HepG2 (cell line): ENCODE results near the gene TPCN2. TPM values are rescaled to one million over a fixed set of nuclear protein-coding genes. Genes with fewer than 3 reads are reported as not detected.

ENCODE experiments used
- ATAC-seq: fragments of 200-7000 bp; cut with Tn5 transposase; 3 replicates; pipeline ENCODE4 v1.9.1; 2020; ENCODE audit warnings: mild to moderate bottlenecking, moderate library complexity
- BruUV-seq: library from RNA; stranded (reverse); fragments of 400-500 nt; replicated peaks from 2 replicates; lab custom pipeline; 2021; lab: Mats Ljungman, UMichigan
- CTCF ChIA-PET: fragments of 300-600 bp; formaldehyde crosslinking; extraction: SDS; loops from one replicate; lab custom pipeline; 2021; ENCODE audit warnings: low total read pairs, inconsistent platforms, low intra/inter-chr PET ratio; lab: Yijun Ruan, JAX
- POLR2A ChIA-PET: fragments of 350-600 bp; sonication (Branson Sonifier 250); formaldehyde crosslinking; loops from one replicate; lab custom pipeline; 2020; ENCODE audit warnings: antibody characterized with exemption, inconsistent platforms; lab: Yijun Ruan, JAX
- DNase-seq: peaks from one replicate; pipeline ENCODE4 v3.0.0-alpha.2; 2015; ENCODE audit warnings: low spot score
- FAIRE-seq: peaks from 3 replicates; lab custom pipeline; 2011; peaks lifted over from hg19 to GRCh38; lab: Jason Lieb, UNC
- H2AFZ ChIP-seq: one replicate; pipeline ENCODE4 v1.6.1; 2011; ENCODE audit warnings: low read length, inconsistent platforms
- H3K27ac ChIP-seq: fragments of 300-600 bp; 3 replicates; pipeline ENCODE4 v1.8.0; 2011; ENCODE audit warnings: mixed run types, mild to moderate bottlenecking, mixed read lengths, low read length, inconsistent platforms; ENCODE audit not compliant: insufficient read depth; ENCODE audit errors: extremely low read length
- H3K27me3 ChIP-seq, 2 experiments: fragments of 200-600 bp in 1 of 2; 2 replicates in 1 of 2; 3 replicates in 1 of 2; pipeline versions ENCODE4 v1.6.0 to v1.8.0; 2011; ENCODE audit warnings: low read length in 2 of 2, mild to moderate bottlenecking in 2 of 2, moderate library complexity in 2 of 2, inconsistent platforms in 1 of 2; ENCODE audit not compliant: insufficient read depth in 2 of 2, control insufficient read depth in 1 of 2
- H3K36me3 ChIP-seq, 2 experiments: fragments of 200-600 bp in 1 of 2; replicated peaks in 1 of 2; 2 replicates in 1 of 2; 3 replicates in 1 of 2; pipeline versions ENCODE4 v1.5.1 to v1.8.0; 2011; ENCODE audit warnings: low read length in 2 of 2, inconsistent platforms in 1 of 2; ENCODE audit not compliant: insufficient read depth in 2 of 2, control insufficient read depth in 1 of 2
- H3K4me1 ChIP-seq: 2 replicates; pipeline ENCODE4 v1.5.1; 2012; ENCODE audit warnings: low read length, inconsistent platforms; ENCODE audit not compliant: insufficient read depth
- H3K4me2 ChIP-seq: 2 replicates; pipeline ENCODE4 v1.6.0; 2011; ENCODE audit warnings: low read depth, low read length, inconsistent platforms
- H3K4me3 ChIP-seq, 3 experiments: fragments of 200-600 bp in 1 of 3; sonication (generic), shearing (Covaris generic) in 1 of 3; replicated peaks in 1 of 3; 2 replicates each; pipeline ENCODE4 v1.5.1; 2011 to 2016; ENCODE audit warnings: low read length in 3 of 3, inconsistent platforms in 2 of 3, low read depth in 2 of 3, mild to moderate bottlenecking in 2 of 3, control low read depth in 1 of 3, mixed read lengths in 1 of 3; ENCODE audit not compliant: insufficient read depth in 1 of 3
- H3K79me2 ChIP-seq: one replicate; pipeline ENCODE4 v1.6.1; 2011; ENCODE audit warnings: low read length, inconsistent platforms; ENCODE audit not compliant: insufficient read depth
- H3K9ac ChIP-seq: 2 replicates; pipeline ENCODE4 v1.6.0; 2011; ENCODE audit warnings: mild to moderate bottlenecking, low read depth, low read length, inconsistent platforms; ENCODE audit not compliant: insufficient read depth
- H3K9me3 ChIP-seq: 2 replicates; pipeline ENCODE4 v1.5.1; 2012; ENCODE audit warnings: mild to moderate bottlenecking, low read length
- H4K20me1 ChIP-seq: 2 replicates; pipeline ENCODE4 v1.6.0; 2011; ENCODE audit warnings: inconsistent platforms, mild to moderate bottlenecking, low read length, moderate library complexity; ENCODE audit not compliant: insufficient read depth
- ARID2 ChIP-seq: sonication (generic); formaldehyde crosslinking; IDR thresholded peaks from 2 replicates; pipeline ENCODE4 v1.8.1; 2022; ENCODE audit warnings: mild to moderate bottlenecking, missing genetic modification reagents, borderline replicate concordance
- CEBPB ChIP-seq: IDR thresholded peaks from 2 replicates; pipeline ENCODE4 v1.6.1; 2011; ENCODE audit warnings: low read depth, low read length, improper control_type of control experiment, borderline replicate concordance
- CHD4 ChIP-seq: fragments of 200-600 bp; sonication (generic); IDR thresholded peaks from 2 replicates; pipeline ENCODE4 v1.7.0; 2017; ENCODE audit warnings: mild to moderate bottlenecking, low read length, borderline replicate concordance
- NR2F6 ChIP-seq, 2 experiments: IDR thresholded peaks; 2 replicates each; pipeline ENCODE4 v1.6.1; 2016; ENCODE audit warnings: antibody characterized with exemption in 1 of 2, mild to moderate bottlenecking in 1 of 2
- TSC22D2 ChIP-seq: sonication (generic); formaldehyde crosslinking; IDR thresholded peaks from 2 replicates; pipeline ENCODE4 v1.5.1; 2020; ENCODE audit warnings: missing genetic modification reagents, mild to moderate bottlenecking, borderline replicate concordance
- ZBTB40 ChIP-seq, 2 experiments: fragments of 450-650 bp in 1 of 2; sonication (generic) in 1 of 2; formaldehyde crosslinking in 1 of 2; IDR thresholded peaks; 2 replicates each; pipeline versions ENCODE4 v1.6.1 to v1.8.0; 2016 to 2022; ENCODE audit warnings: antibody characterized with exemption in 1 of 2, mild to moderate bottlenecking in 1 of 2, missing genetic modification reagents in 1 of 2
- ZNF512 ChIP-seq: sonication (generic); formaldehyde crosslinking; IDR thresholded peaks from 2 replicates; pipeline ENCODE4 v1.4.0; 2020; ENCODE audit warnings: mild to moderate bottlenecking, missing genetic modification reagents
- ZNF652 ChIP-seq: IDR thresholded peaks from 2 replicates; pipeline ENCODE4 v1.6.1; 2016; ENCODE audit warnings: low read depth, borderline replicate concordance
- ZSCAN30 ChIP-seq: sonication (generic); formaldehyde crosslinking; IDR thresholded peaks from 2 replicates; pipeline ENCODE4 v1.5.0; 2020; ENCODE audit warnings: mild to moderate bottlenecking, missing genetic modification reagents
- WGBS: methylation state at CpG from one replicate; pipeline ENCODE4 v1.1.6; 2017; ENCODE audit warnings: low lambda C conversion rate; 5-methylcytosine and 5-hydroxymethylcytosine counted together
- in situ Hi-C: cut with HindIII; loops from 2 replicates; pipeline ENCODE4 v1.10.0; 2017; ENCODE audit warnings: low pct_unique_long_range_greater_than_20kb; ENCODE audit not compliant: extremely low pct_ligation_motif_present
- intact Hi-C: fragments of 100-400 bp; cut with micrococcal nuclease; formaldehyde crosslinking; loops from one replicate; pipeline ENCODE4 v1.10.0; 2022; ENCODE audit not compliant: unreplicated experiment
- polyA plus RNA-seq, 8 experiments: library from polyadenylated mRNA; depleted of rRNA in 3 of 8; stranded (reverse) in 7 of 8; unstranded in 1 of 8; fragments of >200 nt; fragmentation: Illumina TruSeq in 4 of 8; extraction: Trizol in 4 of 8; gene quantifications; 2 replicates each; pipeline versions ENCODE4 v1.2.1 to v1.2.3, GENCODE V29; 2011 to 2016; ENCODE audit warnings: low read depth in 4 of 8, missing spikeins in 1 of 8, mixed read lengths in 1 of 8; ENCODE audit not compliant: insufficient read depth in 1 of 8
- total RNA-seq, 5 experiments: library from RNA; depleted of rRNA; stranded (reverse); fragments of >200 nt; fragmentation: Illumina TruSeq; extraction: Trizol; gene quantifications; 2 replicates each; pipeline ENCODE4 v1.2.3, GENCODE V29; 2016; ENCODE audit warnings: low read depth in 1 of 5

The TPCN2 gene
- total and polyA plus RNA-seq, 2 of the 13 experiments (the other 11 are each of a cell fraction or from before 2014, with no cell fraction given) = 5.6 to 5.9 TPM

GRCh38 chr11:69138265-69138664 is 89.5 kb downstream of the TPCN2 start:
- ATAC-seq (no peak), FAIRE-seq (no peak), DNase-seq (no peak)
- no peak for TF ChIP-seq ZSCAN30 (CRISPR knock-in tag)
- no peak for TF ChIP-seq ARID2
- no peak for TF ChIP-seq CHD4
- TF ChIP-seq CEBPB = peak; percentile 70
- TF ChIP-seq ZBTB40 (IDR thresholded peaks at IDR 0.05) = no peak
- no peak for TF ChIP-seq ZBTB40 (CRISPR knock-in tag; IDR thresholded peaks at IDR 0.05)
- TF ChIP-seq ZNF652 = peak; percentile 77
- no peak for TF ChIP-seq ZNF512 (CRISPR knock-in tag)
- TF ChIP-seq TSC22D2 (CRISPR knock-in tag) = no peak
- TF ChIP-seq NR2F6 (IDR thresholded peaks at IDR 0.05) = no peak
- no peak for TF ChIP-seq NR2F6 (CRISPR knock-in tag; IDR thresholded peaks at IDR 0.05)
- ChIA-PET POLR2A (no interaction called here), CTCF (no interaction called here)
- WGBS = 0% methylated on average over 2 of the region's 3 CpGs
- intact Hi-C loops = no loop called here
- H2AFZ ChIP-seq = no peak overlapping the region
- H3K79me2 ChIP-seq = no peaks in the 10 kb centered on the region
- H3K9ac ChIP-seq = no peak overlapping the region
- H4K20me1 ChIP-seq = no peaks in the 10 kb centered on the region
- in situ Hi-C loops = no loop called here
- BruUV-seq = no TSS peak
- no peaks in the 10 kb centered on the region for H3K36me3 ChIP-seq
- H3K4me1 ChIP-seq = peaks cover 16% of the 10 kb centered on the region
- H3K4me2 ChIP-seq = no peak overlapping the region
- no peak overlapping the region for H3K27ac ChIP-seq
- H3K27me3 ChIP-seq = peaks cover 0 to 7% of the 10 kb centered on the region in 2 experiments; a peak in 1 of 5 replicates
- peaks cover 3% of the 10 kb centered on the region; the same call in 1 of the 2 replicates for H3K9me3 ChIP-seq
- H3K4me3 ChIP-seq = no peak overlapping the region
